Airway epithelial cell (primary cell): ENCODE data around the gene RAD17. TPM values are rescaled to one million over a fixed set of nuclear protein-coding genes. Genes with fewer than 3 reads are reported as not detected.

Experiments used
- total RNA-seq: library from RNA; depleted of rRNA; stranded (reverse); fragments of >200 nt; gene quantifications from 2 replicates; pipeline ENCODE4 v1.2.3, GENCODE V29; 2015

The RAD17 gene
- total RNA-seq = 11.8 and 15.0 TPM in 2 replicates

GRCh38 chr5:69369340-69370121 lies at the start of gene RAD17, which contains the start of the genes AK6 and TAF9:
RAD17 (plus strand) TSS chr5:69369818; CDS start chr5:69372209, 2,391 bp downstream.
AK6 (minus strand) TSS chr5:69369520; CDS start chr5:69369490, 30 bp downstream.
TAF9 (minus strand) TSS chr5:69369520; CDS start chr5:69365737, 3,783 bp downstream.

GRCh38 chr5:69414885-69415583 lies 45.4 kb downstream of the RAD17 start, which contains the start of gene MARVELD2:
MARVELD2 (plus strand) TSS chr5:69415116; CDS start chr5:69419386, 4,270 bp downstream.

Other genes starting within 250 kb of the RAD17 start
- 153 and 171 TPM in 2 replicates for gene CCNB1, start 202.7 kb upstream of the RAD17 start, total RNA-seq
- 45.1 and 45.7 TPM in 2 replicates for gene CENPH, start 180.2 kb upstream of the RAD17 start, total RNA-seq
- gene CDK7, start 134.9 kb upstream of the RAD17 start, total RNA-seq = 36.0 and 38.6 TPM in 2 replicates
- gene CCDC125, start 37.0 kb upstream of the RAD17 start, total RNA-seq = 2.8 and 5.9 TPM in 2 replicates
- gene AK6, start 298 bp upstream of the RAD17 start, total RNA-seq = 17.4 and 17.5 TPM in 2 replicates
- 43.5 and 56.6 TPM in 2 replicates for gene TAF9, start 298 bp upstream of the RAD17 start, total RNA-seq
- gene MARVELD2, start 45.3 kb downstream of the RAD17 start, total RNA-seq = 26.1 and 33.3 TPM in 2 replicates
- 13.2 and 19.0 TPM in 2 replicates for gene OCLN, start 123.0 kb downstream of the RAD17 start, total RNA-seq
- gene GTF2H2C, start 190.4 kb downstream of the RAD17 start, total RNA-seq = 15.0 and 16.4 TPM in 2 replicates